B cell (primary cell): ENCODE measurements around the gene HIPK2. TPM values are rescaled to one million over a fixed set of nuclear protein-coding genes. Genes with fewer than 3 reads are reported as not detected.

Experiments used
- ATAC-seq: fragments of 200-7000 bp; cut with Tn5 transposase; one replicate; pipeline ENCODE4 v1.10.0; 2021; ENCODE audit warnings: low read depth, mild to moderate bottlenecking, moderate number of reproducible peaks, moderate library complexity
- CTCF ChIA-PET: fragments of 350-600 bp; sonication (Branson Sonifier 250); formaldehyde crosslinking; loops from one replicate; lab custom pipeline; 2021; ENCODE audit warnings: antibody characterized with exemption, inconsistent platforms; lab: Charles Lee
- POLR2A ChIA-PET: fragments of 350-600 bp; sonication (Branson Sonifier 250); formaldehyde crosslinking; loops from one replicate; lab custom pipeline; 2021; ENCODE audit warnings: antibody characterized with exemption; lab: Charles Lee
- DNase-seq: peaks from one replicate; pipeline ENCODE4 v3.0.0; 2013
- H2AFZ ChIP-seq: 2 replicates; pipeline ENCODE4 v1.6.1; 2012; ENCODE audit warnings: mild to moderate bottlenecking, low read depth, low read length; ENCODE audit not compliant: insufficient read depth, poor library complexity, severe bottlenecking
- H3K27ac ChIP-seq, 2 donors: 1 replicate in 1 of 2; 2 replicates in 1 of 2; pipeline ENCODE4 v1.5.1; 2012 to 2013; ENCODE audit warnings: low read length in 2 of 2, mild to moderate bottlenecking in 2 of 2, moderate library complexity in 1 of 2
- H3K27me3 ChIP-seq, 4 experiments: fragments of 200-600 bp in 1 of 4; sonication (generic) in 1 of 4; replicated peaks in 1 of 4; 1 replicate in 2 of 4; 2 replicates in 2 of 4; pipeline versions ENCODE4 v1.6.1 to v1.7.0; 2013 to 2016; ENCODE audit warnings: low read length in 3 of 4, mild to moderate bottlenecking in 2 of 4, mixed read lengths in 1 of 4, moderate library complexity in 1 of 4; ENCODE audit not compliant: insufficient read depth in 4 of 4, control insufficient read depth in 3 of 4; ENCODE audit errors: control extremely low read depth in 1 of 4
- H3K36me3 ChIP-seq, 2 experiments: replicated peaks in 1 of 2; 1 replicate in 1 of 2; 2 replicates in 1 of 2; pipeline versions ENCODE4 v1.6.1 to v1.7.1; 2013; ENCODE audit warnings: low read length in 1 of 2; ENCODE audit not compliant: insufficient read depth in 2 of 2, control insufficient read depth in 1 of 2; ENCODE audit errors: control extremely low read depth in 1 of 2, extremely low read depth in 1 of 2
- H3K4me1 ChIP-seq, 2 donors: fragments of 200-600 bp in 1 of 2; sonication (generic) in 1 of 2; 1 replicate in 1 of 2; 2 replicates in 1 of 2; pipeline versions ENCODE4 v1.5.1 to v1.6.1; 2013 to 2017; ENCODE audit warnings: low read length in 2 of 2; ENCODE audit not compliant: control insufficient read depth in 2 of 2, insufficient read depth in 2 of 2
- H3K4me2 ChIP-seq: replicated peaks from 2 replicates; pipeline ENCODE3; 2012; ENCODE audit warnings: mild to moderate bottlenecking, low read depth, low read length; ENCODE audit not compliant: poor library complexity, severe bottlenecking
- H3K4me3 ChIP-seq, 5 experiments: fragments of 200-600 bp in 1 of 5; sonication (generic) in 1 of 5; 1 replicate in 3 of 5; 2 replicates in 2 of 5; pipeline versions ENCODE4 v1.5.1 to v1.7.0; 2011 to 2016; ENCODE audit warnings: low read length in 4 of 5, mild to moderate bottlenecking in 4 of 5, low read depth in 2 of 5, control low read depth in 1 of 5, moderate library complexity in 1 of 5; ENCODE audit not compliant: insufficient read depth in 1 of 5; ENCODE audit errors: control extremely low read depth in 1 of 5, extremely low read depth in 1 of 5
- H3K79me2 ChIP-seq: fragments of 200-600 bp; sonication (generic); one replicate; pipeline ENCODE4 v1.6.0; 2016; ENCODE audit warnings: low read length; ENCODE audit not compliant: control insufficient read depth, insufficient read depth
- H3K9ac ChIP-seq: fragments of 200-600 bp; sonication (generic); 2 replicates; pipeline ENCODE4 v1.6.1; 2017; ENCODE audit warnings: mild to moderate bottlenecking, low read length, moderate library complexity
- H3K9me3 ChIP-seq, 3 donors: one replicate each; pipeline versions ENCODE4 v1.6.1 to v1.7.1; 2013; ENCODE audit warnings: low read length in 2 of 3; ENCODE audit not compliant: control insufficient read depth in 2 of 3, insufficient read depth in 1 of 3; ENCODE audit errors: control extremely low read depth in 1 of 3
- H4K20me1 ChIP-seq: 2 replicates; pipeline ENCODE4 v1.6.0; 2012; ENCODE audit warnings: mild to moderate bottlenecking, low read length; ENCODE audit not compliant: insufficient read depth, control insufficient read depth, poor library complexity, severe bottlenecking
- H3K27ac Mint-ChIP-seq: one replicate; pipeline ENCODE4 v1.8.0; 2021; ENCODE audit warnings: mixed read lengths
- H3K27me3 Mint-ChIP-seq: one replicate; pipeline ENCODE4 v1.8.0; 2021; ENCODE audit warnings: mixed read lengths
- H3K4me1 Mint-ChIP-seq: one replicate; pipeline ENCODE4 v1.8.0; 2021; ENCODE audit warnings: mixed read lengths
- H3K4me3 Mint-ChIP-seq: one replicate; pipeline ENCODE4 v1.8.0; 2021; ENCODE audit warnings: mixed read lengths
- H3K9me3 Mint-ChIP-seq: one replicate; pipeline ENCODE4 v1.8.0; 2022; ENCODE audit warnings: mixed read lengths; ENCODE audit not compliant: insufficient read depth
- EZH2 ChIP-seq: IDR thresholded peaks from 2 replicates; pipeline ENCODE4 v1.6.1; 2012; ENCODE audit warnings: borderline replicate concordance, low read depth, mild to moderate bottlenecking, moderate library complexity, low read length; ENCODE audit not compliant: insufficient read depth, poor library complexity, severe bottlenecking
- WGBS: methylation state at CpG from one replicate; pipeline ENCODE4 v1.1.5; 2013; ENCODE audit warnings: missing lambda C conversion rate; ENCODE audit not compliant: insufficient coverage; 5-methylcytosine and 5-hydroxymethylcytosine counted together
- intact Hi-C: fragments of 100-400 bp; cut with micrococcal nuclease; formaldehyde crosslinking; loops from one replicate; pipeline ENCODE4 v1.10.0; 2022
- polyA plus RNA-seq: library from polyadenylated mRNA; depleted of rRNA; stranded (reverse); fragments of >200 nt; gene quantifications from 2 replicates; pipeline ENCODE4 v1.2.3, GENCODE V29; 2012
- total RNA-seq, 2 donors: library from RNA; stranded (reverse); fragments of 120-200 nt in 1 of 2; gene quantifications; 1 replicate in 1 of 2; 2 replicates in 1 of 2; pipeline versions ENCODE4 v1.2.3 to v1.2.4, GENCODE V29; 2013 to 2022
- TF ChIP-seq, protein P1 (sequence below): fragments of 200-600 bp; IDR thresholded peaks from one replicate; pipeline ENCODE4 v1.8.0; 2022; ENCODE audit warnings: antibody characterized with exemption, mild to moderate bottlenecking

The HIPK2 gene
- total and polyA plus RNA-seq, 2 donors (not counting 1 experiment from before 2014, with no cell fraction given) = 6.8 to 58.2 TPM

DNA sequence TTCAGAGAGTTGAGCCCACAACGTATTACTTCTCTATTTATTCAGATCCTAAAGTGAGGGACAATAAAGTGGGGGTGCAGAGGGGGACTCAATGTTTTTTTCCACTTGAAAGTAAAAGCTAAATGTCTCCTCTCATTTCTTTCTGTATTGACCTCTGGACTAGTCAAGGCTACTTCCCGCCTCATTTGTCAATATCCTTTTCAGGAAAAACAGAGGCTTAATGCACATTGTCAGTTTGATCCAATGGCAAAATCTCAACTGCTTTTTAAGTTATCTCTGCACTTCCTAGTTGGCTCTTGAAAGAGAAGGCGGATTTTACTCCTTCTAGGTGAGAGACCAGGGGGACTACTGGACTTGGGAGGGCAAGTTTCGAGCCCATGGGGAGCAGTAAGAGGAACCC, 56.4 kb downstream of the HIPK2 start:
- peaks cover 23% of the 10 kb centered on the region for H3K79me2 ChIP-seq
- Mint-ChIP-seq H3K27ac (no peak overlapping the region), H3K4me1 (peaks cover 22% of the 10 kb centered on the region)

DNA sequence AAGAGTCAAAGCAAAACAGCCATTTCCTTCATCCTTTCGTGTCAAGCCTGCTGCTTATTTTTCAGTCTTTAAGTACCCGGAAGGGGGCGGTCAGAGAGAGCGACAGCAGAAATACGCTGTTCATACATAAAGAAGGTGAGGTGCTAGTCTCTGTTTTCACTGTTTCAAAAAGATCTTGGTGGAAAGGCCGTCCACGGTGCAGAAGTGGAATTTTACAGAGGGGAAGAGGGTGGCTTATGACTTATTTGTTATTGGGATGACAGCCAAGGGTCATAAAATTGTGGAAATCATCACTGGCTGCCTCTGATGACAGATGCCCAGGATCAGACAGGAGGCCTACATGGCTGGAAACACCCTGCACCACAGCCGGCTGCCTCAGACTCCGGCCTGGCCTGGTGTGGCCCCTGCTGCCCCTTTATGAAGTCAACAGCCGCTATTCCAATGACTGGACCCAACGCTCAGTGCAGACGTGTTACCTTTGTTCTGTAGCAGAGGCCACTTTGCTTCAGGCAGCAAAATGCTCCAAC, 57.0 kb downstream of the HIPK2 start:
- POLR2A ChIA-PET = no interaction called here

More for the DNA sequence above, 56.4 kb downstream of the HIPK2 start:
- ChIA-PET CTCF (no interaction called here), POLR2A (no interaction called here)
- Histone ChIP-seq H3K4me3 (no peak overlapping the region), H4K20me1 (no peaks in the 10 kb centered on the region), H3K27me3 (no peaks in the 10 kb centered on the region), H3K36me3 (peaks cover 0 to under 1% of the 10 kb centered on the region in 2 experiments), H3K4me2 (no peak overlapping the region), H3K27ac (peak overlapping the region; percentile 31 to 39), H3K9me3 (peaks cover 0 to 6% (median 0%) of the 10 kb centered on the region in 3 donors), H2AFZ (no peak overlapping the region), H3K4me1 (peaks cover 32 to 46% of the 10 kb centered on the region in 2 donors), H3K9ac (no peak overlapping the region)
- no peak for TF ChIP-seq EZH2
- TF ChIP-seq, protein P1, sequence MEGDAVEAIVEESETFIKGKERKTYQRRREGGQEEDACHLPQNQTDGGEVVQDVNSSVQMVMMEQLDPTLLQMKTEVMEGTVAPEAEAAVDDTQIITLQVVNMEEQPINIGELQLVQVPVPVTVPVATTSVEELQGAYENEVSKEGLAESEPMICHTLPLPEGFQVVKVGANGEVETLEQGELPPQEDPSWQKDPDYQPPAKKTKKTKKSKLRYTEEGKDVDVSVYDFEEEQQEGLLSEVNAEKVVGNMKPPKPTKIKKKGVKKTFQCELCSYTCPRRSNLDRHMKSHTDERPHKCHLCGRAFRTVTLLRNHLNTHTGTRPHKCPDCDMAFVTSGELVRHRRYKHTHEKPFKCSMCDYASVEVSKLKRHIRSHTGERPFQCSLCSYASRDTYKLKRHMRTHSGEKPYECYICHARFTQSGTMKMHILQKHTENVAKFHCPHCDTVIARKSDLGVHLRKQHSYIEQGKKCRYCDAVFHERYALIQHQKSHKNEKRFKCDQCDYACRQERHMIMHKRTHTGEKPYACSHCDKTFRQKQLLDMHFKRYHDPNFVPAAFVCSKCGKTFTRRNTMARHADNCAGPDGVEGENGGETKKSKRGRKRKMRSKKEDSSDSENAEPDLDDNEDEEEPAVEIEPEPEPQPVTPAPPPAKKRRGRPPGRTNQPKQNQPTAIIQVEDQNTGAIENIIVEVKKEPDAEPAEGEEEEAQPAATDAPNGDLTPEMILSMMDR = no peak
- no peak for ATAC-seq
- Mint-ChIP-seq H3K4me3 (no peak overlapping the region), H3K27me3 (no peaks in the 10 kb centered on the region), H3K9me3 (no peaks in the 10 kb centered on the region)
- DNase-seq = no peak
- intact Hi-C loops = no loop called here
- WGBS = 100% methylated on average over 2 of the region's 4 CpGs

More for the DNA sequence above, 57.0 kb downstream of the HIPK2 start:
- Mint-ChIP-seq H3K27me3 (no peaks in the 10 kb centered on the region), H3K27ac (no peak overlapping the region), H3K9me3 (no peaks in the 10 kb centered on the region), H3K4me1 (peaks cover 17% of the 10 kb centered on the region), H3K4me3 (no peak overlapping the region)
- no peak overlapping the region for H3K4me2 ChIP-seq
- peak overlapping the region; percentile 4 for H2AFZ ChIP-seq
- H3K4me3 ChIP-seq = no peak overlapping the region
- H4K20me1 ChIP-seq = no peaks in the 10 kb centered on the region
- ATAC-seq (peak; percentile 21), DNase-seq (no peak)
- H3K36me3 ChIP-seq = peaks cover 0 to 6% of the 10 kb centered on the region in 2 experiments
- CTCF ChIA-PET = no interaction called here
- H3K79me2 ChIP-seq = peaks cover 23% of the 10 kb centered on the region
- no peak overlapping the region for H3K9ac ChIP-seq
- H3K4me1 ChIP-seq = peaks cover 26 to 41% of the 10 kb centered on the region in 2 donors
- TF ChIP-seq, protein P1 = no peak
- no peak for TF ChIP-seq EZH2
- peak overlapping the region; percentile 31 to 41 for H3K27ac ChIP-seq
- H3K27me3 ChIP-seq = no peaks in the 10 kb centered on the region
- peaks cover 0 to 6% (median 0%) of the 10 kb centered on the region in 3 donors for H3K9me3 ChIP-seq
- intact Hi-C loops = no loop called here
- whole genome bisulfite sequencing = 73% methylated on average over 10 of the region's 12 CpGs
